Peyer's patch (tissue), 4 donors: ENCODE results near the gene VGLL4. TPM values are rescaled to one million over a fixed set of nuclear protein-coding genes. Genes with fewer than 3 reads are reported as not detected.
A peak's percentile ranks its signal among the peaks of the same experiment; 100 is the strongest.

Experiments used
- DNase-seq, 3 donors: peaks; one replicate each; pipeline ENCODE4 v3.0.0-alpha.2; 2017 to 2019
- H3K27ac ChIP-seq, 4 donors: fragments of 200-600 bp; sonication (generic); one replicate each; pipeline ENCODE4 v1.5.1; 2016 to 2019
- H3K27me3 ChIP-seq, 2 donors: fragments of 200-600 bp; sonication (generic); one replicate each; pipeline ENCODE4 v1.5.1; 2019
- H3K36me3 ChIP-seq, 3 donors: fragments of 200-600 bp; sonication (generic); one replicate each; pipeline ENCODE4 v1.5.1; 2016 to 2019
- H3K4me1 ChIP-seq, 4 donors: fragments of 200-600 bp; sonication (generic); one replicate each; pipeline ENCODE4 v1.5.1; 2016 to 2019
- H3K4me3 ChIP-seq, 4 donors: fragments of 200-600 bp; sonication (generic); 1 replicate in 3 of 4; 2 replicates in 1 of 4; pipeline ENCODE4 v1.5.1; 2016 to 2019; ENCODE audit warnings: mild to moderate bottlenecking in 1 of 4
- H3K9me3 ChIP-seq, 4 donors: fragments of 200-600 bp; sonication (generic); one replicate each; pipeline ENCODE4 v1.5.1; 2016 to 2019; ENCODE audit warnings: mild to moderate bottlenecking in 1 of 4
- CTCF ChIP-seq, 6 experiments: fragments of 450-650 bp in 4 of 6; fragments of 200-600 bp in 2 of 6; sonication (generic) in 1 of 6; IDR thresholded peaks; one replicate each; pipeline ENCODE4 v1.5.1; 2017 to 2019; ENCODE audit warnings: antibody characterized with exemption in 6 of 6, mild to moderate bottlenecking in 3 of 6, moderate library complexity in 1 of 6
- POLR2A ChIP-seq, 2 donors: fragments of 450-650 bp; IDR thresholded peaks; one replicate each; pipeline ENCODE4 v1.5.1; 2017; ENCODE audit warnings: antibody characterized with exemption in 2 of 2, mild to moderate bottlenecking in 2 of 2, moderate library complexity in 2 of 2
- total RNA-seq, 4 donors: library from RNA; depleted of rRNA; stranded (reverse); fragments of >200 nt; gene quantifications; one replicate each; pipeline ENCODE4 v1.1.0, GENCODE V29; 2016

Gene VGLL4
- total RNA-seq, 4 donors from 2014 or later = 41.7 to 66.7 (median 59.4) TPM

GRCh38 chr3:11548721-11549131 lies 95.0 kb downstream of the VGLL4 start:
- no peaks in the 10 kb centered on the region for H3K27me3 ChIP-seq
- peak in 1 of 3 donors; percentile 48 for DNase-seq
- no peaks in the 10 kb centered on the region for H3K4me1 ChIP-seq
- H3K27ac ChIP-seq = no peak overlapping the region
- H3K4me3 ChIP-seq = no peak overlapping the region
- H3K36me3 ChIP-seq = no peaks in the 10 kb centered on the region
- H3K9me3 ChIP-seq = no peaks in the 10 kb centered on the region
- TF ChIP-seq CTCF (IDR thresholded peaks at IDR 0.05) = no peak
- no peak for TF ChIP-seq POLR2A (IDR thresholded peaks at IDR 0.05)

- Histone ChIP-seq H3K27me3 (no peaks in the 10 kb centered on the region), H3K9me3 (no peaks in the 10 kb centered on the region), H3K4me3 (no peak overlapping the region), H3K27ac (no peak overlapping the region), H3K36me3 (no peaks in the 10 kb centered on the region), H3K4me1 (no peaks in the 10 kb centered on the region)
- TF ChIP-seq CTCF (IDR thresholded peaks at IDR 0.05) (no peak), POLR2A (IDR thresholded peaks at IDR 0.05) (no peak)
- DNase-seq = no peak
Observed at GRCh38 chr3:11547498-11547897, 96.2 kb downstream of the VGLL4 start.

GRCh38 chr3:11546657-11547302 lies 96.9 kb downstream of the VGLL4 start:
- Histone ChIP-seq H3K9me3 (no peaks in the 10 kb centered on the region), H3K36me3 (no peaks in the 10 kb centered on the region), H3K27ac (no peak overlapping the region), H3K4me3 (no peak overlapping the region), H3K27me3 (no peaks in the 10 kb centered on the region), H3K4me1 (no peaks in the 10 kb centered on the region)
- DNase-seq = no peak
- TF ChIP-seq CTCF (IDR thresholded peaks at IDR 0.05) (no peak), POLR2A (IDR thresholded peaks at IDR 0.05) (no peak)

GRCh38 chr3:11545186-11545851 lies 98.4 kb downstream of the VGLL4 start:
- TF ChIP-seq CTCF (IDR thresholded peaks at IDR 0.05) (no peak), POLR2A (IDR thresholded peaks at IDR 0.05) (no peak)
- Histone ChIP-seq H3K36me3 (no peaks in the 10 kb centered on the region), H3K27me3 (no peaks in the 10 kb centered on the region), H3K4me1 (no peaks in the 10 kb centered on the region), H3K27ac (peak overlapping the region in 2 of 4 donors; percentile 25 to 26), H3K4me3 (no peak overlapping the region), H3K9me3 (no peaks in the 10 kb centered on the region)
- DNase-seq = no peak

- no peaks in the 10 kb centered on the region for H3K27me3 ChIP-seq
- H3K4me1 ChIP-seq = no peaks in the 10 kb centered on the region
- peak overlapping the region in 2 of 4 donors; percentile 25 to 26 for H3K27ac ChIP-seq
- no peak overlapping the region for H3K4me3 ChIP-seq
- no peaks in the 10 kb centered on the region for H3K9me3 ChIP-seq
- H3K36me3 ChIP-seq = no peaks in the 10 kb centered on the region
- TF ChIP-seq POLR2A (IDR thresholded peaks at IDR 0.05) = no peak
- TF ChIP-seq CTCF (IDR thresholded peaks at IDR 0.05) = no peak
- no peak for DNase-seq
Observed at GRCh38 chr3:11544412-11545181, 99.1 kb downstream of the VGLL4 start.
